OCI-LY3 (cell line): ENCODE measurements around the gene PRICKLE2.

ENCODE experiments used
- EZH2phosphoT487 ChIP-seq: fragments of 200-600 bp; shearing (Covaris generic); IDR thresholded peaks from 2 replicates; pipeline ENCODE4 v1.6.1; 2018; ENCODE audit warnings: antibody characterized with exemption, mixed run types, low read depth
- TF ChIP-seq, protein P1 (sequence below): fragments of 200-600, 300-600 bp; sonication (generic); IDR thresholded peaks from 2 replicates; pipeline ENCODE4 v1.5.1; 2014; ENCODE audit warnings: antibody characterized with exemption, low read length, low read depth

DNA sequence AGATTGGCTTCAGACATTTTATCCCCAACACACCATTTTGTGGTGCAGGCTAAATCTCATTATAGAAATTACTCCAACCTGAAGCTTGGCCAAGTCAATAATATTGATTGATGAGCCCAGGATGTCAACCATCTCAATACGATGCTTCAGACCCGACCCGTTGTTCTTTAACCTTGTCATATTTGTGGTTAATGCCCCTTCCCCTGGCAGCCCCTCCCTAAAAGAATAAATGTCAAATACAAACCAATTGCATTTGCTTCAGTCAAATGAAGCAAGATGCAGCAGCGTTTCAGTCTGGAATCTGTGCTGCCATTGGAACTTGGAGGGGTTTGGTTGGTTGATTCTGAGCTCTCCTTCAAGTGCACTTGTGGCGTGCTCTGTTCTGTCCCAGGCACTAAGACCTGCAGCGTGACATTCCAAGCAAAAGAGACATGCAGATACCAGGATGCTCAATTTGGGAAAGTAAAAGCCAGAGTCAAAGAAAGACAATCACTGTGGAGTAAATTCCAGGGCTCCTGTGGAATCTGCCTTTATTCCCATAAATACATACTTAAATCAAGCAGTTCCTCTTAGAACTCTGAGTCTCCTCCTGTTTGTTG is 178.2 kb downstream of the PRICKLE2 start:
- TF ChIP-seq, protein P1, sequence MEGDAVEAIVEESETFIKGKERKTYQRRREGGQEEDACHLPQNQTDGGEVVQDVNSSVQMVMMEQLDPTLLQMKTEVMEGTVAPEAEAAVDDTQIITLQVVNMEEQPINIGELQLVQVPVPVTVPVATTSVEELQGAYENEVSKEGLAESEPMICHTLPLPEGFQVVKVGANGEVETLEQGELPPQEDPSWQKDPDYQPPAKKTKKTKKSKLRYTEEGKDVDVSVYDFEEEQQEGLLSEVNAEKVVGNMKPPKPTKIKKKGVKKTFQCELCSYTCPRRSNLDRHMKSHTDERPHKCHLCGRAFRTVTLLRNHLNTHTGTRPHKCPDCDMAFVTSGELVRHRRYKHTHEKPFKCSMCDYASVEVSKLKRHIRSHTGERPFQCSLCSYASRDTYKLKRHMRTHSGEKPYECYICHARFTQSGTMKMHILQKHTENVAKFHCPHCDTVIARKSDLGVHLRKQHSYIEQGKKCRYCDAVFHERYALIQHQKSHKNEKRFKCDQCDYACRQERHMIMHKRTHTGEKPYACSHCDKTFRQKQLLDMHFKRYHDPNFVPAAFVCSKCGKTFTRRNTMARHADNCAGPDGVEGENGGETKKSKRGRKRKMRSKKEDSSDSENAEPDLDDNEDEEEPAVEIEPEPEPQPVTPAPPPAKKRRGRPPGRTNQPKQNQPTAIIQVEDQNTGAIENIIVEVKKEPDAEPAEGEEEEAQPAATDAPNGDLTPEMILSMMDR = no peak
- TF ChIP-seq EZH2phosphoT487 = no peak
